HG03103 (cell line): ENCODE measurements around the gene CENATAC.
A peak's percentile ranks its signal among the peaks of the same experiment; 100 is the strongest.
"Not testable (repeated sequence)": the region's sequence is repeated elsewhere in the genome, so short reads cannot be mapped to it uniquely, and the experiment has no call there.

ENCODE experiments used
- ATAC-seq: cut with Tn5 transposase; IDR thresholded peaks from one replicate; pipeline ENCODE4 v1.9.1; 2021; ENCODE audit warnings: low read depth; ENCODE audit not compliant: unreplicated experiment

The CENATAC gene

GRCh38 chr11:118997627-118998387 lies at the start of gene CENATAC:
Gene CENATAC (plus strand): TSS chr11:118998138. CDS start chr11:118998198, 60 bp downstream.
- ATAC-seq = peak; percentile 82

GRCh38 chr11:118953265-118953664 lies 44.7 kb upstream of the CENATAC start:
- ATAC-seq = no peak

- not testable (repeated sequence) for ATAC-seq
Observed at GRCh38 chr11:118953976-118954375, 44.0 kb upstream of the CENATAC start.

- no peak for ATAC-seq
Observed at GRCh38 chr11:118956094-118956846, 41.7 kb upstream of the CENATAC start, which contains the start of gene UPK2. Gene UPK2 (plus strand): TSS chr11:118956298. CDS start chr11:118956351, 53 bp downstream.

- no peak for ATAC-seq
Observed at GRCh38 chr11:118956847-118957469, 41.0 kb upstream of the CENATAC start.

GRCh38 chr11:118957549-118957948 lies 40.4 kb upstream of the CENATAC start:
- no peak for ATAC-seq

DNA sequence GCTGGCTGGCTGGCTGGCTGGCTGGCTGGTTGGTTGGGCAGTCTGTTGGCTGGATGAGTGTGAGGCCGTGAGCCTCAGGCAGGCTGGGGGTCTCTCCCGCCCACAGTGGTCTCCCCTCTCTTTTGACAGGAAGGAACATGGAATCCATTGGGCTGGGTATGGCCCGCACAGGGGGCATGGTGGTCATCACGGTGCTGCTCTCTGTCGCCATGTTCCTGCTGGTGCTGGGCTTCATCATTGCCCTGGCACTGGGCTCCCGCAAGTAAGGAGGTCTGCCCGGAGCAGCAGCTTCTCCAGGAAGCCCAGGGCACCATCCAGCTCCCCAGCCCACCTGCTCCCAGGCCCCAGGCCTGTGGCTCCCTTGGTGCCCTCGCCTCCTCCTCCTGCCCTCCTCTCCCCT lies 40.0 kb upstream of the CENATAC start:
- no peak for ATAC-seq

- ATAC-seq = no peak
Observed at GRCh38 chr11:118958577-118958976, 39.4 kb upstream of the CENATAC start.

DNA sequence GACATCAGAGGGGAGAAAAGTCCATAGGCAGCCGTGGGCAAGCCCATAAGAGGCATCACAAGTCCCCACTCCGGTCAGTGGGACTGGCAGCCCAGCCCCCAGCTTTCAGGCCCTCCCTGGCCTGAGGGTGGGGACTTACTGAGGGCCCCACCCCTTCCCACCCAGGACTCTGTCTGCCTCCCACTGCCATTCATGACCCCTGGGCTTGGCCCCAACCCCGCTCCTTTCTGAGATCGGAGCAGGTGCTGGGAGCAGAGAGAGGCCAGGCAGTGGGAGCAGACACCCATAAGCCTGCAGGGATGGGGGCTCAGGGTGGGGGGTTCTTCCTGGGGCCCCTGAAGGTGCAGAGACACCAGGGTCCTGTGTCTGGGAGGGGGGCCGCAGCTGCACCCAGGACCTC lies 36.7 kb upstream of the CENATAC start:
- ATAC-seq = no peak

DNA sequence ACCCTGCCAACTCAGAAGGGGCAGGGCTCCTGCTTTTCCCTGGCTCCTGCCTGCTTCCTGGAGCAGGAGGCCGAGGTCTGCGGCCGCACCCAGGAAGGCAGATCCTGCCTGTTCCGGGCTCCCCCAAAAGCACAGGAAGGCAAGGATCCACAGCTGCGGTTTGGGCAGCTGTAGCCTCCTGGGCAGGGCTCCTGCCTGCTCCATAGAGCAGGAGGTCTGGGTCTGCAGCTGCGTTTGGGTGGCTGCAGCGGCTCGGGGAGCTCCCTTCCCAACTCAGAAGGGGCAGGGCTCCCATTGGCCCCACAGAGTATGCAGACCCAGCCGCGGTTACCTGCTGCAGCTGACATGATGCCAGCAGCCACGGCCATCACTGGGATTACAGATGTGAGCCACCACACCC lies 36.3 kb upstream of the CENATAC start:
- no peak for ATAC-seq

- not testable (repeated sequence) for ATAC-seq
Observed at GRCh38 chr11:118969508-118969907, 28.4 kb upstream of the CENATAC start.

- ATAC-seq = no peak
Observed at GRCh38 chr11:118971646-118972045, 26.3 kb upstream of the CENATAC start, which contains the start of gene FOXR1. Gene FOXR1 (plus strand): TSS chr11:118971761. CDS start chr11:118971932, 171 bp downstream.

DNA sequence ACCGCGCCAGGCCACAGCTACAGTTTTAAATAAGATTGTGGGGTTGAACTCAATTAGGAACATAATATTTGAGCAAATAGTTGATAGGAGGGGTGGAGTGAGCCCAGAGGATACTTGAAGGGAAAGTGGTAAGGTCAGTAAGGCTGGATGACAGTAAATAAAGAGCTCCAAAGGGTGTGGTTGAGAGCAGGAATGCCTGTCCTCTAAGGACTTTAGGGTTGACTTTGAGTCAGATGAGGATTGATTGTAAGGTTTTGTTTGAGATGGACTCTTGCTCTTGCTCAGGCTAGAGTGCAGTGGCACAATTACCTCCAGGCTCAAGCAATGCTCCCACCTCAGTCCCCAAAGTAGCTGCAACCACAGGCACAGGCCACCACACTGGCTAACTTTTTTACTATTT lies 24.0 kb upstream of the CENATAC start:
- no peak for ATAC-seq

GRCh38 chr11:118975771-118976709 lies 21.9 kb upstream of the CENATAC start:
- no peak for ATAC-seq

GRCh38 chr11:118979434-118979833 lies 18.5 kb upstream of the CENATAC start:
- no peak for ATAC-seq

GRCh38 chr11:118980191-118980881 lies 17.6 kb upstream of the CENATAC start:
- no peak for ATAC-seq

GRCh38 chr11:118984337-118984736 lies 13.6 kb upstream of the CENATAC start:
- not testable (repeated sequence) for ATAC-seq

DNA sequence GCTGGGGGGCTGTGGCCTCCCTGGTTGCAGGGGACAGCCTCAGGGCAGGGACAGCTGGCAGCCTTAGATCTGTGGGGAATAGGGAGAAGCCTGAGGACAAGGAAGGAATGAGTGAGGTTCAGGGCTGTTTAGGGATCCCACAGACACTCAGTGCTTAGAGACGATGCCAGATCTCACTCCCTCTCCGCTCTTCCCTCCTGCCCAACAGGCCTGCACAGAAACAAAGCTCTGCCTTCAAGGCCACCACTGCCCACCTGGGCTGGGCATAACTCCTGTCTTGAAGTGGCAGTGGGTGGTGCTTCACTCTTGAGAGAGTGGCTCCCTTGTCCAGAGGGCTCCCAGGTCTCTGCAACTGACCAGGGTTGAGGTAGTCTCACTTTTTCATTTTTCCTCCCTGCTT lies 13.1 kb upstream of the CENATAC start:
- ATAC-seq = no peak

DNA sequence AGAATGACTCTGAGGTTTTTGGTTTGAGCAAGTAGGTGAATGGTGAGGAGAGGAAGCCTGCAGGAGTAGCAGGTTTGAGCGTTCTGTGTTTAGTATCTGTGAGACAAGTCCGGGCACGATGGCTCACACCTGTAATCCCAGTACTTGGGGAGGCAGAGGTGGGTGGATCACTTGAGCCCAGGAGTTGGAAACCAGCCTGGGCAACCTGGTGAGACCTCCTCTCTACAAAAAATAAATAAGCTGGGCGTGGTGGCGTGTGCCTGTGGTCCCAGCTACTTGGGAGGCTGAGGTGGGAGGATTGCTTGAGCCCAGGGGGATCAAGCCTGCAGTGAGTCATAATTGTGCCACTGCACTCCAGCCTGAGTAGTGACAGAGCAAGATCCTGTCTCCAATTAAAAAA lies 9.7 kb upstream of the CENATAC start:
- ATAC-seq = no peak
